HS-5 (cell line): ENCODE measurements around the gene ZNF202.
"Not testable (repeated sequence)": the region's sequence is repeated elsewhere in the genome, so short reads cannot be mapped to it uniquely, and the experiment has no call there.

Experiments
- DNase-seq: peaks from one replicate; pipeline ENCODE4 v3.0.0-alpha.2; 2012; ENCODE audit warnings: low read depth

Gene ZNF202

DNA sequence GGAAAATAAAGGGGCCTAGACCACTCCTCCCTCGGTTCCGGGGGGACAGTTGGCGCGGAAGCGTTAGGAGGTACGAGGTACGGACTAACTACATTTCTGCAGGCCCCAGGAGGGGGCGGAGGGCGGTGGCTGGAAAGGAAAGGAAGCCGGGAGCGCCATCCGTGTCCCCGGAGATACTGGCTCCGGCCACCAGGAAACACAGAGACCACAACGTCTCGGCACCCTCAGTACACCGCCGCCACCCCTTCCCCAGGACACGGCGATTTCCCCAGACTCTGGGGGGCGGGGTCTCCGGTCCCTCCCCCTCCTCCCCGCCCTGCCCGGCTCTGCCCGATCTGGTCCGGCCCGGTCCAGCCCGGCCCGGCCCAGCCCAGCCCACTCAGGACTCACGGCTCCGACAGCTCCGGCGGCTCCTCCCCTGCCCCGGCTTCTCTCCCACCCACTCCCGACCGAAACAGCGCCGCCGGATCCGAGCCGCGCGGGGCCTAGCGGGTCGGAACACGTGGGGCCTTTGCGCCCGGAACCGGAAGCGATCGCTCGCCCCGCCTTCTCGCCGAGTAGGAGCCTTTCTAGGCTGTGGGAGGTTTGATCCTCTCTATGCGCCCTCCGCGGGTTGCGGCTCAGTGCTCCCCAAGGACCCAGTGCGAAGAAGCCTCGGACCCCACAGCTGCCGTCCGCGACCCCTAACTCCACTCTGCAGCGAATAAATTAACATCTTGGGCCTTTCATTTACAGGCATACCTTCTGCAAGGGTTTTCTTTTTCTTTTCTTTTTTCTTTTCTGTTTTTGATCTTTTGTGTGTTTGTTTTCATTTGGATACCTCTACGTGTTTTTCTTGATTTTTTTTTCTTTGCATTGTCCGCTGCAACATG, at the start of gene ZNF202:
TSS of gene ZNF202 (minus strand) at position 502 of the 872 bp plus-strand sequence. CDS start 10,772 bp downstream, outside the sequence.
- DNase-seq: peak; percentile 38

DNA sequence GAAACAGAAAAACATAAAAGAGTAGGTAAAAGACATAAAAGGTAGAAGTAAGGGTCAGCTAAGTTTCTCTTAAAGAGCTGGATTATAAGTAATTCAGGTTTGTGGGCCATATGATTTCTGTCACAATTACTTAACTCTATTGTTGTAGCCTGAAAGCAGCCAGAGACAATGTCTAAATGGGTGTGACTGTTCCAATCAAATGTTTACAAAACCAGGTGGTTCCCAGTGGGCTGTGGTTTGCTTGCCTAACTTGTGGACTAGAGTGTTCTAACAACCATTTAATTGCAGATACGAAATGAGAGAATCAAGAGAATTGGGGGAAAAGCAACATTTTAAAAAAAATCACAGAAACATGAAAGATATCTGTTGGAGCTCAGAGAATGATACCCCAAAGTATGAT, 42.1 kb upstream of the ZNF202 start:
- DNase-seq: no peak

DNA sequence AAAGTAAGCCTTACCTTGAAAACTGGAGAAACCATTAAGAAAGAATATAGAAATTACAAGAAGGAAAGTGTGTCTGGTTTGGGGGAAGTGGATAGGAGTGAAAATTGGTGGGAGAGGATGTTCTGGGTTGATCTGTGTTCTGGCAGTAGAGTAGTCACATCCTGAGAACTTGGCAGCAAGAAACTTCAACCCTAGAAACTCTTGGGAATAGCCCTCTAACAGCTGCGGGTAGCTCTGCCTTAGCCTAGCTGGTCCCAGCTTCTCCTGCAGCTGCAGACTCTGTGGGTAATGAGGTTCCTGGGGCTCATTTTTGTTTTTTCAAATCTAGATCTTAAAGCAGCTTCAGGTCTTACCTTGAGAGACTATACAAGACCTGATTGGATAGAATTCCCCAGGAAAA, 37.1 kb upstream of the ZNF202 start:
- no peak for DNase-seq

DNA sequence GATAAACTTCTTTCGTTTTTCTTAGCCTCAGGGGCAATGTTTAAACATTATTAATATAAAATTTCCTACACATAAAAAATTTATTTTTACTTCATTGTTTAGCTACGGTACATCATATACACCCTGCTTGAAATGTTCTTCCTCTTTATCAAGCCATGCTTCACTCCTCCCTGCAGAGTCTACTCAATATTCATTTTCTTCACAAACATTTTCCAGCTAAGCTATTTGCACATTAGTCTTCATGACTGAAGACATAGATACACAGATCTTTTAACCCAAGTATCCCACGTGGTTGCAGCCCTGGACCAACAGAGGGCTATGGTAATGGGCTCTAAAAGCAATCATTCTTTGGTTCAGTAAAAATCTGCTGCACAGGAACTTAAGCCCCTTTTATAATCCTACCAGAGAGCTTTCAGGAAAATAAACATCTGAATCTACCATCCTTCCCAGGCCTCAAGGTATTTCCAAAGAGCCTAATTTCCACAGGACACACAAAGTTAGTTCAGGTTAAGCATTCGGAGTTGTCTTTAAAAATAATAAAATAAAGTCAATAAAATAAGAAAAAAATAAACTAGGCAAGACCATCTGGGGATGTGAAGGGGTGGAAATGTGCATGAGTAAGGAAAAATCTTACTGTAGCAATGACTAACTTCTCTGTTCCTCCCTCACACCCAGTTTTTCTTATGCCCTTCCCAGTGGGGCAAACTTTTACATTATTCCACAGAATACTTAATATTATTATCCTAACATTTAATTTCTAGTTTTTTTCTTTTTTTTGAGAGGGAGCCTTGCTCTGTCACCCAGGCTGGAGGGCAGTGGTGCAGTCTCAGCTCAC, 34.5 kb upstream of the ZNF202 start:
- no peak for DNase-seq

DNA sequence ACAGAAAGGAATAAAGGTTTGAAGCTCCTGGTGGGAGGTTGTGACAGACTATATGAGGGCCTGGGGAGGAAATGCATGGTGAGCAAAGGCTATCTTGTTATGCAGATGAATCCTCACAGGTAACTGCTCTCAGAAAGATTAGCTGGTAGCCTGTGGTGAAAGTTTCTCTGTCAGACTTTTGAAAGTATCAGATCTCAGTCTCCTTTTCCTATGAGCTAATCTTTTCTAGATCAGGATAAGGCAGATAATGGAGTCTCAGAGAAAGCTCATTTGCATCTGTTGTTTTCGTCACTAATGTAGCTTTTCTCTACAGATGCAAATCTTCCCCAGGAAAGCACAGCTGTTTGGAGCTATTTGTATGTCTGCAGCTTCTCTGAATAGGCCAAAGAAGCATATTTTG, 33.8 kb upstream of the ZNF202 start:
- no peak for DNase-seq

DNA sequence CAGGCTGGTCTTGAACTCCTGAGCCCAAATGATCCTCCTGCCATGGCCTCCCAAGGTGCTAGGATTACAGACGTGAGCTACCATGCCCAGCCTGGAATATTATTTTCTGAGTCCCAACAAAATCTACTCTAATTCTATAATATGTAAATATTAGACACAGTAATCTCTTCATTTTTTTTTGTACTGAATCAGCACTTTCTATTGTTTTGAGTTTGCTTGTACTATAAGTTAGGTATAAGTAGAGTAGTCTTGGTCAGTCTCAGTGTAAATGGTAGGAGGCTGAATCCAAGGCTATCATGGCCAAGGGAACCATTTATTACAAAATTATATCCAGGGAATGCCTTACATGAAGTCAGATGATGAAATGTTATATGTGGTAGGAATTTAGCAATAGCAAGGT, 32.5 kb upstream of the ZNF202 start:
- DNase-seq: no peak

DNA sequence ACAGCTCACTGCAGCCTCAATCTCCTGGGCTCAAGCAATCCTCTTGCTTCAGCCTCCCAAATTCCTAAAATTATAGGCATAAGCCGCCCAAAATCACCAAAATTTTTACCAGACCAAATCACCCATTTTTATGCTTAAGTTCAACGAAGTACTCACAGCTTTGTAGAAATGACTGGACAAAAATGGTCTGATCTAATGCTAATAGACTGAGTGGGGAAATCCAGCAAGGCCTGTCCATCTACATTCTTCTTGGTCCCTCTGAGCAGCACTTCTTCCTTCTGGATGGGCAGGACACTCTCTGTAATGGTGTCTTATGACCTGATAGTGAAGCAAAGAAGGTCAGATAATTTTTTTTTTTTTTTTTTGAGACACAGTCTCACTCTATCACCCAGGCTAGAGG, 31.6 kb upstream of the ZNF202 start:
- DNase-seq: no peak

DNA sequence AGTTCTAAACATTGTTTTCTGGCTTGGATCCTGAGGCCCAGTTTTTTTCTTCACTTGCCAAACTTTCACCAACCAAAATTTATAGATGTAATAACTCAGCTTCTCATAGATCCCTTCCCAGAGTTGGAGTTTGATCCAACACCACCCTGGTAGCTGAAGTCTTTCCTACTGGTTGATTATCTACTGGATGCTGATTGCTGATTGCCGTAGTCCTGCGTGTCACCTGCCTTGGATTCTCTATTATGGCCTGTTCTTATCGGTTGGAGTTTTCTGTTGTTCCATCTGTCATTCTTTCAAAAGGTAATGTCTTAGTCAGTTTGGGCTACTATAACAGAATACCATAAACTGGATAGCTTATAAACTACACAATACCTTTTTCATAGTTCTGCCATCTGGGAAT, 30.2 kb upstream of the ZNF202 start:
- DNase-seq: no peak

DNA sequence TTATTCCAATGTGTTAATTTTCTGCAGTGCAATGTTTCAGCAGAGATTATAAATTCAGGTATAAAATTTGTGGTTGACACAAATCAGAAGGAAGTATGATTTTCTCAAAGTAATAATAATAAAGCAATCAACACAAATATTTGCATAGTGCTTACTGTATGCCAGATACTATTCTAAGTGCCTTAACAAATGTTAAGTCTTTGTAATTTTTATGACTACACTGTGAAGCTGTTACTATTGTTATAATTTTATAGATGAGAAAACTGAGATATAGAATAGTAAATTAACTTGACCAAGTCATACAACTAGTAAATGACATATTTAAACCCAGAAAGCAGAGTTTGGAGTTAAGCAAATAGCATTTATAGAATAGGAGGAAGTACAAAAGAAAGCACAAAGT, 29.3 kb upstream of the ZNF202 start:
- DNase-seq: no peak

DNA sequence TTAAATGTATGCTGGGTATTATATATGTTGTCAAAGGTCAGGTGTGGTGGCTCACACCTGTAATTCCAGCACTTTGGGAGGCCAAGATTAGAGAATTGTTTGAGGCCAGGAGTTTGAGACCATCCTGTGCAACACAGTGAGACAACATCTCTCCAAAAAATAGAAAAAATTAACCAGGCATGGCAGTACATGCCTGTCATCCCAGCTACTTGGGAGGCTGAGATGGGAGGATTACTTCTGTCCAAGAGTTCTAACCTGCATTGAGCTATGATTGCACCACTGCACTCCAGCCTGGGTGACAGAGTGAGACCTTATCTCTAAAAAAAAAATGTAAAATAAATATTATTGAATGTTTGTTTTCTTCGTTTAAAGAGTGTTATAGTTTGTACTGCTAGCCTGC, 24.1 kb upstream of the ZNF202 start:
- no peak for DNase-seq

DNA sequence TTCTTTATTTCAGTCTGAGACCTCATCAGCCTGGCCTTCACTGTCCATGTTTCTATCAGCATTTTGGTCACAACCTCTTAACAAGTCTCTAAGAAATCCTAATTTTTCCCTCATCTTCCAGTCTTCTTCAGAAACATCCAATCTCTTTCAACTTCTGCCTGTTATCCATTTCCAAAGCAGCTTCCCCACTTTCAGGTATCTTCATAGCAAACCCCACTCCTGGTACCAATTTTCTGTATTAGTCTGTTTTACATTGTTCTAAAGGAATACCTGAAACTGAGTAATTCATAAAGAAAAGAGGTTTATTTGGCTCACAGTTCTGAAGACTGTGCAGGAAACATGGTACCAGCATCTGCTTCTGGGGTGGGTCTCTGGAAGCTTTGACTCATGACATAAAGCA, 21.0 kb upstream of the ZNF202 start:
- no peak for DNase-seq

DNA sequence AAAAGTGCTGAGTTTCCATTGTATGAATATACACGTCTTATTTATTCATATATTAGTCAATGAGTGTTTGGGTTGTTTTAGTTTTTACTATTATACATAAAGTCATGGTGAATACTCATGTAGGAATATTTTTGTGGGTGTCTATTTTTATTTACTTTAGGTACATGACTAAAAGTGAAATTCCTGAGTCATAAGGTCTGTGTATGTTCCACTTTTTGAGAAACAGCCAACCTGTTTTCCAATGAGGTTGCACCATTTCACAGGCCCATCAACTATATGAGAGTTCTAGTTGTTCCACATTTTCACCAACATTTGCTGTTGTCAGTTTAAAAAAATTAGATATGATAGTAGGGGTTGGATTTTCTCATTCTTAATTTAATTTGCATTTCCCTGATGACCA, 19.4 kb upstream of the ZNF202 start:
- no peak for DNase-seq

DNA sequence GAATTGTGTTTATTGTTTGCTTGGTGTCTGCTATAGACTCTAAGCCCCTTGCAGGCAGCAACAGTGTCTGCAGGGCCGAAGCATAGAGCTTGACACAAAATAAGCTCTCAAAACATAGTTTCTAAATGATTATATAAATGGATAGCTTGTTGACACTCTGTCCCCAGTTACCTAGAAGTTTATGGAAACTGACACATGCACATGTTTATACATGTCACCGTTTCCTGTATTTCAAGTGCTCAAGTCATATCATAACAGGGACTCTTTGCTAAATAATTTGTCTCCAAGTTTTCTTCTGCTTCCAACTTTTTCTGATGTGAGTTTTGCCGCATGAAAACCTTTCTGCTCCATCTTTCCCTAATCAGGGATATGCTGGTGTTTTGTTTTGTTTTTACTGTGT, 16.5 kb upstream of the ZNF202 start:
- DNase-seq: no peak

DNA sequence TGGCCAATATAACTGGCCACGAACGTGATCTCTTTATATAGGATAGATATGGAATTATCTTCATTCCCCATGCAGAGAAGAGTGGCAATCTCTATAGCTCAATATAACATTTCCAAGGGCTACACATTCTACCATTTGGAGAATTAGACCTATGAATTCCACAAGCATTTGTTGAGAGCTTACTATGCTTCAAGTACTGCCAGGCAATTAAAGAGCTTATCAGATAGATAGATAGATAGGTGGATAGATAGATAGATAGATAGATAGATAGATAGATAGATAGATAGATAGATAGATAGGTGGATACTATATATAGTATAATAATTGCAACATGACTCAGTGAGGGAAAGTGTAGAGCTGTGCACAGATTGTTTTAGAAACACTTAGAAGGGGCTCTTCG, 14.4 kb upstream of the ZNF202 start:
- no peak for DNase-seq

DNA sequence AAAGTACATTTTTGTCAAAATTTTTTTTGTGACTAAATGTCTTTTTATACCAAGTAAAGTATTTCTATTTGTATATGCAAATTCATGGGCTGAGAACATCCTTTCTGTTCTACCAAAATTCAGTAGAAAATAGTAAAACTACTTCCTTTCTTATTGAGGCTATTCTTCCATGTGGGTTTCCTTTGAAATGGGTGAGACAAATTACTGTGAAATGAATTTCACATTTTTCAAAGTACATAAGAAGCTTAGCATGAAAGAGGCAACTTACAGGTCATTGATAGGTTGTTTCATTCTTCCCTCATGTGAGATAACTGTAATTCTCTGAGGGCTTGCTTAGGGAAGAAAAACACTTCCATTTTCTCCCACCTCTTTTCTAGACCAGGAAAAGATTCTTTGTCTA, 13.9 kb upstream of the ZNF202 start:
- DNase-seq: no peak

DNA sequence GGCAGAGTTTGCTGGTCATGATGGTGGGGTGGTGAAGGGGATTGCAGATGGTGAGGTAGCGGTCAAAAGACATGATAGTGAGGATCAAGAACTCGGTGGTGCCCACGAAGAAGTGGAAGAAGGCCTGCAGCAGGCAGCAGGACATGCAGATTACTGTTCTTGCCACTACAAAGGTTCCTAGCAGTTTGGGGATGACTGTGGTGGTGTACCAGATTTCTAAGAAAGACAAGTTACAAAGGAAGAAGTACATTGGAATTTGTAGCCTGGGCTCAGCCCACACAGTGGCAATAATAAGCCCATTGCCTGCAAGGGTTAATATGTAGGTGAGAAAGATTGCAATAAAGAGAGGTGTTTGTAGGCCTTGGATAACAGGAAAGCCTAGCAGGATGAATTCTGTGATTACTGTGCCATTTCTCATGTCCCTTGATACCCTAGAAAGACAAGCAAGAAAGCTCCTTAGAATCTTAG, 12.7 kb upstream of the ZNF202 start, which contains the start of gene OR6X1:
TSS of gene OR6X1 (minus strand) at position 418 of the 468 bp plus-strand sequence. CDS start at position 418, 0 bp downstream.
- DNase-seq: no peak

DNA sequence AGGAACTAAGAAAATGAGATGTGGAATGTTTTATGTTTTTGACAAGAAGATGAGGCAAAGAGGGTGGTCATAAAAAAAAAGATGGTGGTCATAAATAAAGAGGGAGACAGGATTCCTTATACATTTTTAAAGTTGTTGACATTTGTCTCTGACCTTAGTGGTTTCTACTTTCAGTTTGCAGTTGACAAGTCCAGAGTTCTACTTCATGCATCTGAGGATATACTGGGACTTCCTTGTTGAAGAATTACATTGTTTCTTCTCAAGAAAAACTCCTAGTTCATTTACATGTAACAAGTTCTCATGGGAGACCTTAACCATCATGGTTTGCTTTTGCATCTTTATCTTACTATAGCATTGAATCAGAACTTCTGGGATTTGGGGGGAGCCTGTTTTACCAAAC, 11.7 kb upstream of the ZNF202 start:
- no peak for DNase-seq

DNA sequence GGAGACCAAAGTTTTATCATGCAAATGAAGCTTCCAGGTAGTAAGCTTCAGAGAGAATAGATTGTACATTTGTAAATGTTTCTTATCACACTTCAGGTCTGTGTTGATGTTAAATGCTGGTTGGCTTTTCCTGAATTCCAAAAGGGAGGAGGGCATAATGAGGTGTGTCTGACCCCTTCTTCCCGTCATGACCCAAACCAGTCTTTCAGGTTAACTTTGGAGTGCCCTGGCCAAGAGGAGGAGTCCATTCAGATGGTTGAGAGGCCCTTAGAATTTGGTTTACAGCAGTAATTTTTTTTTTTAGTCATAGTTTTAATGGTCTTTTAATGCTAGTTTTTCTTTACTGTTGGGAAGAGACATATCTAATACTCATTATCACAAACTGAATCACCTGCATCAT, 10.3 kb upstream of the ZNF202 start:
- DNase-seq: no peak

DNA sequence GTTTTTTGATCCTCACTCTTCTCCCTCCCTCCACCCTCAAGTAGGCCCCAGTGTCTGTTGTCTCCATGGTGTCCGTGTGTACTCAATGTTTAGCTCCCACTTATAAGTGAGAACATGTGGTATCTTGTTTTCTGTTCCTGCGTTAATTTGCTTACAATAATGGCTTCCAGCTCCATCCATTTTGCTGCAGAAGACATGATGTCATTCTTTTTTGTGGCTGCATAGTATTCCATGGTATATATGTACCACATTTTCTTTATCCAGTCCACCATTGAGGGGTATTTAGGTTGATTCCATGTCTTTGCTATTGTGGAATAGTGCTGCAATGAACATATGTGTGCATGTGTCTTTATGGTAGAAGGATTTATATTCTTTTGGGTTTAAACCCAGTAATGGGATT, 6.9 kb upstream of the ZNF202 start:
- DNase-seq: not testable (repeated sequence)

DNA sequence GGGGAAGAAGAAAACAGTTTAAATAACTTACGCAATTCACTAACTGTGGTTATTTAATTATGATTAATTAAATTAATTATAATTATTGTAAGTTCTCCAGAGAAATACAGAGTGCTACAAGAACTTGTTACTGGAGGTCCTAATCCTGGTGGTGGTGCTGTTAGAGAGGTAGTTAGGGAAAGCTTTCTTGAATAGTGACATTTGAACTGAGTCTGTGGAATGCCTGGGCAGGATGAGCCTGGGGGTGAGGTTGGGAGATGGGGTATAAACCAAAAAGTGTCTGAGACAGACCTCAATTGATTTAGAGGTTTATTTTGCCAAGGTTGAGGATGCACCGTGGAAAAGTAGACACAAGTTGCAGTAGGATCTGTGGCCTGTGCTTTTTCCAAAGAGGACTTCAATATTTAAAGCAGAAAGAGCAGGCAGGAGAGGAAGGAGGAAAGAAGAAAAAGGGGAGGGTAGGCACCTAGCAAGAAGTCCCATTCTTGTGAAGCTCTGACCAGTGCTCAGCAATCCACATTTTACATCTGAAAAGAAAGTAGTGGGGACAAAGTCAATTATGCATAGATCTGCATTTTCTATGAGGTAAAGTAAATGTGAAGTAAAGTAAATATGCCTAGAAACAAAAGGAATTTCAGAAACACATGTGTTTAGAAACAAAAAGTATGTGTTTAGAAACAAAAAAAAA, 4.4 kb upstream of the ZNF202 start:
- no peak for DNase-seq

DNA sequence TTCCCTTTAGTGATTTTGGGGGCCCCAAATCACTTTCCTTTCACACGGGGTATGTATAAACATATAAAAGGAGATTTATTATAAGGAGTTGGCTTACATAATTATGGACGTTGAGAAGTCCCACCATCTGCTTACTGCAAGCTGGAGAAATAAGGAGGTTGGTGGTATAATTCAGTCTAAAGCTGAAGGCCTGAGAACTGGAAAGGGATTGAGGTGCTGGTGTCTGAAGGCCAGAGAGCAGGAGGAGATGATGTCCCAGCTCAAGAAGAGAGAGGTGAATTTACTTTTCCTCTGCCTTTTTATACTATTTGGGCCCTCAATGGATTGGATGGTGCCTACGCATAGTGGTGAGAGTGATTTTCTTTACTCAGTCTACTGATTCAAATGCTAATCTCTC, 1.3 kb upstream of the ZNF202 start:
- DNase-seq: no peak

DNA sequence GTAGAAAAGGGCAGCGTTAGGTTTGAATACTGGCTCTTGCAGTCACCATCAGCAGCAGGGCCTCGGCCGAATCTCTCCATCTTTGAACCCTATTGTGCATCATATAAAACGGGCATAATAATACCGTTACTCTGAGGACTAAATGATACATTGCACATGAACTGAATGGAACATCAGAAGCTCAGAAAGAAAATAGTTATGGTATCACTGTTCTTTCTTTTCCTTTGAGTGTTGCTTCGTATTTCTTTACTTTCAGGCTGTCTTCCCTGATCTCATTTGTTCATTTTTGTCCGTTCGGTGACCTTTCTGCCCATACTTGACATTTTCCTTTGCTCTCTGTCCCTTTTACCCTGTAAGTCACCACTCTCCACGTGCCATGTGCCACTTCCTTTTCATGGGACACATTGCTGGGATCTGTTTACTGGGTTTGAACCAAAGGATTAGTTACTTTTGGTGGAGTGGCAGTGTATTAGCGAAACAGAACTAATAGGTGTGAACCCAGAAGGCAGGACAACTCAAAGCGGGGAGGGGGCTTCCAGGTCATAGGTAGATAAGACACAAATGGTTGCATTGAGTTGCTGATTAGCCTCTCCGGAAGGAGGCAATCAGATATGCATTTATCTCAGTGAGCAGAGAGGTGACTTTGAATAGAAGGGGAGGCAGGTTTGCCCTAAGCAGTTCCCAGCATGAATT, 717 bp upstream of the ZNF202 start:
- DNase-seq: no peak
